ENCODE results near the gene TBC1D22A.

Gene TBC1D22A

GRCh38 chr22:47209040-47209514 is 446.6 kb downstream of the TBC1D22A start:
- DNase-seq: no peak

GRCh38 chr22:47209547-47210023 is 447.1 kb downstream of the TBC1D22A start:
- no peak for DNase-seq

GRCh38 chr22:47210112-47210657 is 447.7 kb downstream of the TBC1D22A start:
- DNase-seq: no peak

- DNase-seq: no peak
Observed at GRCh38 chr22:47210686-47211085, 448.2 kb downstream of the TBC1D22A start.

DNA sequence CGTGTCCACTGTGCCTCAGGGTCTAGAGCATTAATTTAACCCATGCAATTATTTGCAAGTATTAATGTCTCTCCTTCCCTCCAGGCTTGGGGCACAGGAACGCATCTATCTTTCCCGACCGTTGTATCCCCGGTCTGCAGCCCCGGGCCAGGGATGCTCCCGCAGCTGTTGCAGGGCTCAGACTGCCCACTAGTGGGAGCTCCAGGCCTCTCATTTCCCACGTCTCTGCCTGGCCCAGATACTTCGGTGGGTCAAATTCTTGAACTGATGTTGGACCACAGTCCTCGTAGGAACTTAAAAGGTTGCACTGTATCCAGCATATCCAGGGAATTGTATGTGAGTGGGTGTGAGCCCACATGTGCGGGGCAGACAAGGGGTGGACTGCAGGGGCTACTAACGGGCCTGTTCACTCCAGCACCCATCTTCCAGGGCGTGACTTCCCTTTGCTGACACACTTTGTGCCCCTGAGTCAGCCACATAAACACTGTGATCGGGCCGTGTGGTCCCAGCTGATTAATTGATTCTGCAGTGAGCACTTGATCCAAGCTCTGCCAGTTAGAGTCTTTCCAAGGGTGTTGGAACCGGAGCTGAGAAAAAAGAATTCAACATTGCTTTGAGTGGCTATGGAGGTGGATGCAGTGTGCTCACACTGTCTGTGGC is 451.3 kb downstream of the TBC1D22A start:
- no peak for DNase-seq

GRCh38 chr22:47215851-47216250 is 453.4 kb downstream of the TBC1D22A start:
- DNase-seq: no peak

- no peak for DNase-seq
Observed at GRCh38 chr22:47218671-47219070, 456.2 kb downstream of the TBC1D22A start.

DNA sequence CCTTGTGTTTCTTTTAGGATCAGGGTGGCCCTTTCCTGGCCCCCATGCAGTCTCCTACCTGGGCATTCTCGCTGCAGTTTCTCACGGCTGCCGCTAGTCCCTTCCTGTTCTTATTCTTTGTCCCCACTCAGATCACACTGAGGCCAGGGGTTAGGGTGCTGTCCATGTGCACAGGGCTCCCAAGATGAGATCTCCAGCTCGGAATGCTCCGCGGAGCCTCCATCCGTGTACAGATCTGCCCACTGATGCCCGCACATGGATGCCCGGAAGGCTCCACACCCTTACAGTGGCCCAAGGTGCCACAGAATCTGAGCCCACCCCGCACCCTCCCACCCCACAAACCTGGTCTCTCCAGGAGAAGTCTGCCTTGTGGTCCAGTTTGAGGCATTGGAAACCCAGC is 457.3 kb downstream of the TBC1D22A start:
- DNase-seq: no peak

DNA sequence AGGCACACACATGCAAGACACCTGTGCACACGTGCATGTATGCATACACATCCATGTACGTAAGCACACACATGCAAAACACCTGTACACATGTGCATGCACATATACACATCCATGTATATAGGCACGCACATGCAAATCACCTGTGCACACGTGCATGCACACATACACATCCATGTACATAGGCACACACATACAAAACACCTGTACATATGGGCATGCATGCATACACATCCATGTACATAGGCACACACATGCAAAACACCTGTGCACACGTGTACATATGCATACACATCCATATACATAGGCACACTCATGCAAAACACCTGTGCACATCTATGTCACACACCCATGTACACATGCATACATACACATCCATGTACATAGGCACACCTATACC is 458.3 kb downstream of the TBC1D22A start:
- no peak for DNase-seq

- no peak for DNase-seq
Observed at GRCh38 chr22:47221840-47222615, 459.6 kb downstream of the TBC1D22A start.

All from T1000 (cell line).